HG03442 (cell line): ENCODE results near the gene COL12A1.
"Not testable (repeated sequence)": the region's sequence is repeated elsewhere in the genome, so short reads cannot be mapped to it uniquely, and the experiment has no call there.

Source experiments
- ATAC-seq: cut with Tn5 transposase; IDR thresholded peaks from one replicate; pipeline ENCODE4 v1.9.1; 2021; ENCODE audit warnings: mild to moderate bottlenecking, moderate library complexity; ENCODE audit not compliant: unreplicated experiment

Gene COL12A1

GRCh38 chr6:75213112-75213511 lies 7.3 kb upstream of the COL12A1 start:
- ATAC-seq: no peak

GRCh38 chr6:75211920-75212590 lies 6.2 kb upstream of the COL12A1 start:
- ATAC-seq: no peak

GRCh38 chr6:75210885-75211739 lies 5.3 kb upstream of the COL12A1 start:
- ATAC-seq: no peak

- no peak for ATAC-seq
Observed at GRCh38 chr6:75209184-75209723, 3.4 kb upstream of the COL12A1 start.

DNA sequence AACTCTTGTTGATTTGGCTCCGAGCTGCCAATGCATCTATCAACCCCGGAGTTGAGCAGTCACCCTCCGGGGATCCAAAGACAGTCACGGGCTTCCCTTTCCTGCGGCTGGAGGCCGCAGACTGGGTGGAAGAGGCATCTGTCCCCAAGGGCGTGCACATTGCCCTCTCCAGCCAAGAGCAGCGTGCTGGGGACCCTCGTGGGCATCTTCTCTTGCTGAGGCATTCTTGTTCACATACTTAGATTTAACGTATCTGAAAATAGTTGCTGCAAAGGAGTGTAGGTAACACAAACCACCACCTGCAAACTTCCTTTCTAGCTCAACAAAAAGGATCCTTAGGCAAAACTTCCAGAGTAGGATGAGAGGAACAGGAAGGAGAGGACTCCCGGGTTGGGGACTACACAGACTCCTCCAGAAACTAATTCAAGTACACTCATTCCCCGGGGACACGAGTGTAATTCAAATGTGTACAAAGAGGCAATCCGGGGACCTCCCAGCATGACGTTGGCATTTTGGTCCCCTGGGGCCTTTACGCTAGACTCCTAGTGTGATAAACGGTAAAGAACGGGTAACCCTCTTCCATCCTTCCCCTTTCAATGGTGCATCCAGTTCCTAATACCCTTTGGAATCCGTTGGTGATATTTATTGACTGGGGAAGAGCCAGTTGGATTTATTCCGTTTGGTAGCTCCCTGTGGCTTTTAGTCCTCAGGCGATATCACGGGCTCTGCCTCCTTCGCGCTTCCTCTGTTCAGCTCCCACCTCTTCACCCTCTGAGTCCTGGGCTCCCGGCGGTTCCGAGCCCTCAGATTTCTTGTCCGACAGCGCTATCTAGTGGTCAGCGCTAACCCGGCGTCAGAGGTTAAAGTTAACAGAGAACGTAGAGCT lies 2.7 kb upstream of the COL12A1 start:
- peak; percentile 79 for ATAC-seq

- ATAC-seq: no peak
Observed at GRCh38 chr6:75206576-75207342, 906 bp upstream of the COL12A1 start.

DNA sequence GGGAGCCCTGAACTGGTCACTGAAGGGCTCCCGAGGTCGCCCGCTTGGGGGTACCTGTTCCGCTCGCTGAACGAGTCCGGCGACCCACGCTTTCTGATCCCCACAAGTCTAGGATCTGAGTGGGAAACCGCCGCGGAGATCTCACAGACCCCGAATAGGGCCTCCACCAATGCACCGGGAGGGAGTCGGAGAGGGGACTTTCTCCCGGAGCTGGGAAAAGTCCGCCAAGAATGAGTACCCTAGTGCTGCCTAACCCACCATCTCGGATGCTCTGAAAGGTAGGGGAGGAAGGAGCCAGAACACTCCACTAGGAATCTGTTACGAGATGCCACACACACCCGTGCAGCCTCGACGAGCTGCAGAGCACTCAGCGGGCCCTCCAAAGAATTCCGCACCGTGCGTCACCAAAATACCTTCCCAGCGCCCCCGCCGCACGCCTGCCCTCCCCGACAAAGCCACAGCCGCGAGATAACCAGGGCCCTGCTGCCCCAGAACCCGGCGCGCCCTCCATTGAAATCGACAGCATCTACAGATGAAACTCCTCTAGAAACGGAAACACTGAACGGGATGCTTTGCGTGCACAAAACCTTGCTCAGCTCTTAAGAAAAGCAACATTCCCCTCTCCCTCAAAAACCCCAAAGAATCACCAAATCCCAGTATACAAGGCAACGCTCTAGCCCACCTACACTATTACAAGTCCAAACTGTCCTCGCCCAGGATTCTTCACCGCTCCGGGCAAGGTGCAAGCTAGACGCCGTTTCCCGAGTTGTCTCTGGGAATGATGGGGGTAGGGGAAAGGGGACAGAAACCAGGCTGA lies 686 bp downstream of the COL12A1 start:
- no peak for ATAC-seq

DNA sequence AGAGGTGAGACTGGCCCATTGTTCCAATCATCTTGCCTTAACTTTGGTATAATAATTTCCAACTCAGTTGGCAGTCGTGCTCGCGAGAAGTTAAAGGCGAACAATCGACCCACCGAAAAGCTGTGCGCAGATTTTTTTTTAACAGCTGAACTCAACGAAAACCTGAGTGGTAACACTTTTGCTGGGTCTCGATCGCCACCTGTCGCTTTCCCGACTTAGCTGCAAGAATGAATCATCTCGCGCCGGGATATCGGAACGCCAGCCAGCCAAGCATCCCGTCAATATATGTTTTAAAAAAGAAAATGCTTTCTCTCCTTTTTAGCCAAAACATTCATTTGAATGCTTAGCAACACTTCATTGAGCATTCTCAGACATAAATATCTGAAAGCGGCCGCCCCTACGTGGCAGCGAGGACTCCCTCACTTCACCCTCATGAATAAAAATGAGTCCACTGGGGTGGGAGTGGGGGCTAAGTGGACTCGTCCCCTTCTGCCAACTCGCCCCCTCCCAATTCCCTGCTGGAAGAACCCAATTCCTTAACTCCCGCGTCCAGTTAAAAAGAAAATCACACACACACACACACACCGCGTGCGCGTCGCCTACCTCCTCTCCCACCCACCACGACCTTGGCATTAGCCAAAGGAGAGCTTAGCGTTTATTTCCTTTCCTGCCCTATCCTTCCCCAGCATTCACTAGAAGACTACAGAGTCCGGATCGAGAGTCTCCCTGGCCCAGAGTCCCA lies 1.5 kb downstream of the COL12A1 start:
- no peak for ATAC-seq

DNA sequence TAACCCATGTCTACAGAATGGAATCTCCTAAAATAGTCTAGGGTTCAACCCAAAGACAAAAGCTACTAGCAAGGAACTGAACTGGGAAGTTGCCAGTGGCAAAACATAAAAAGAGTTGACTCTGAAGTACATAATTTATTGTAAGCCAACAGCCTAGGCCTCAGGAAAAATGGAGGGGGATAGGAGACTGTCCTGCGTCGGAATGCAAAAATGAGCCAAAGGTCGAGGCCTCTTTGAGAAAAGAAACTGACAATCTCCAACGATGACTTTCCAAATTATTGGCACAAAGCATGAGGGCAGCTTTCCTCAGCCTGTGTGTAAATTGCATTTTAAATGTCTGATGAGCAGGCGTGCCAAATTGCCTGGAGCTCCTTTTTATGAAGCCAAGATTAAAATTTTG lies 2.1 kb downstream of the COL12A1 start:
- ATAC-seq: no peak

DNA sequence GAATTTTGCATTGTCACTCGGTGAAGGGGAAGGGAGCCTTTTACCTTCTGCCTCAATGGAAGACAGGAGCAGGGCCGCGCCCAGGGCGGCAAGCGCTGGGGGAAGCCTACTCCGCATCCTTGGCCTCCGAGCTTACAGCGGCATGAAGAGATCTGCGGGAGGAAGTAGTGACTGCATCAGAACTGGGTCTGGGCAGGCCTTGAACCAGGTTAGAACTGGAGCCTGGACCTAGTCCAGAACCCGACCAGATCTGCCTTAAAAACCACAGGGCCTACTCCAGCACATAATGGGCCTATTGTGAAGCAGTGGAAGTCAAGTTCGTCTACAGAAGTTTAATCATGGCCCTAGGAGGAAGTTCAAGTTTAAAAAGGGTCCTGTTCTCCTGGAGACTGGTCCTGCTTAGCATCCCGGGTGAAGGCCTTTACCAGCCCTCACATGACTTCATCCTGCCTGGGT lies 3.1 kb downstream of the COL12A1 start:
- no peak for ATAC-seq

GRCh38 chr6:75201901-75202672 lies 3.8 kb downstream of the COL12A1 start:
- no peak for ATAC-seq

GRCh38 chr6:75201021-75201420 lies 4.8 kb downstream of the COL12A1 start:
- ATAC-seq: no peak

DNA sequence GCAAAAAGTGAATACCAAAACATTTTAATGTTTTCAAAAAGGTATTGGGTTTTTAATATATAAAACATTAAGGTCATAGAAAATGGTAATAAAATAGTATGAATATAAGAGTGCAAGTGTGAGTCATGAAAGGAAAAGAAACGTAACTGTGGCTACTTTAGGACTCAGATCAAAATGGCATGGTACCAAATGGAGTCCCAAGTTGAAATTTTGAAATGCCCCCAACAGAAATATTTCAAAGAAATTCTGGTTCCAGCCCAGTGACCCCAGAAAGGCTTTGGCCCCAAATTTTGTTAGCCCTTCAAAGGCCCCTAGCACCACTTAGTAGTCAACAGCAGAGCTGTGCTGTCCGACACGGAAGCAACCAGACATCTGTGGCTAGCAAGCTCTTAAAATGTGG lies 6.0 kb downstream of the COL12A1 start:
- ATAC-seq: no peak

DNA sequence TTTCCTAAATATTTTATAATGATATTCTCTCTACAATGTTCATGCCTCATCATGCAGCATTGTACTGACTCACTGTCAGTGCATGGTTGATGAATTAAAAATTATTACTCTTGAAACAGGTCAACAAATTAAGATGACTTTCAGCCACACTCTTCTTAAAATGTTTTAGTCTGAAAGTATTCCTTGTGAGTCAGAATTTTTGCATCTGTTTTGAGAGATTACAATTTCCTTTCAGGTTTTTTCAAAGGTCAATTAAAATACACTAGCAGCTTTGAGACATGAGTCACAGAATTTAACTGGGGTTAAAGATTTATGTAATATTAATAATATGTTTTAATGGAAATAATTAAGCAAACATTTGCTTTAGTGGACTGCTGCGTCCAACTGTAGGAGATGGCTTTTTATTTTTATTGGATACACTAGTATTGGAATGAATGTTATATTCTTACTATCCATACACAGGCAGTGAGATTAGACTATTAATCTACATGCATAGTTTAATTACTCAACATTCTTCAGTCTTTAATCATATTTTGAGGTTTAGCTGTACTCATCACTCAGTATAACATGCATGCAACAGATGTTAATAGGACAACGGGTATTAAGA lies 9.7 kb downstream of the COL12A1 start:
- no peak for ATAC-seq

DNA sequence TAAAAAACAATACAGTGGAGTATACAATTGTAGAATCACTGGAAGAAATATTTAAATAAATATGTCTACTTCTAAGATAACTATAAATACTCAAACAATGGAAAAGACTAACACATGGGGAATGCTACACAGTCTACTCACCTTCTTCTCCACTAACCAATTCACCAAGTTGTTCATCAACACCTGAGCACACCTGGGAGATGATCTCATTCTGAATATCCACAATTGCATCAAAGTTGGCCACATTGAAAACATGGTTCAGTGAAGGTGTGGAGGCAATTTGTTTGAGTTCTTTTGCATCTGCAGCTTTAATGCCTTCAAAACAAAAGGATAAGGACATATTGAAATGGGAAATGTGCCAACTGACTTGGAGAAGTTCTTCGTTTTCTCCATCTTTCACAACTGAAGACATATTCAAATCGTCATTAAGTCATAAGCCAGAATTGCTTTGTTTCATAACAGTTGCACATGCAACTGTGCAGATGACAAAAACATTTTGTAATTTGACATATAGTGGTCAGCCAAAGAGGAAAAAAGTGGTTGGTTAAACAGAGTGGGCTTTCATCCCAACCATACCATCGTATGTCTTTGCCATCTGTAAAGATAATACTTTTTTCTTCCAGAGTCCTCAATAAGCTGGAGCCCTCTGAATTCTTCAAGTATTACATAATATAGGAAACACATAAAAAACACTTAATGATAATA lies 17.5 kb downstream of the COL12A1 start:
- no peak for ATAC-seq

DNA sequence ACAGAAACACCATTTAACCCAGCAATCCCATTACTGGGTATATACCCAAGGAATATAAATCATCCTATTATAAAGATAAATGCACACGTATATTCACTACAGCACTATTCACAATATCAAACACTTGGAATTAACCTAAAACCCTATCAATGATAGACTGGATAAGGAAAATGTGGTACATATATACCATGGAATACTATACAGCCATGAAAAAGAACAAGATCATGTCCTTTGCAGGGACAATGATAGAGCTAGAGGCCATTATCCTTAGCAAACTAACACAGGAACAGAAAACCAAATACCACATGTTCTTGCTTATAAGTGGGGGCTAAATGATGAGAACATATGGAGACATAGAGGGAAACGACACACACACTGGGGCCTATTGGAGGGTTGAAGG lies 19.3 kb downstream of the COL12A1 start:
- not testable (repeated sequence) for ATAC-seq

DNA sequence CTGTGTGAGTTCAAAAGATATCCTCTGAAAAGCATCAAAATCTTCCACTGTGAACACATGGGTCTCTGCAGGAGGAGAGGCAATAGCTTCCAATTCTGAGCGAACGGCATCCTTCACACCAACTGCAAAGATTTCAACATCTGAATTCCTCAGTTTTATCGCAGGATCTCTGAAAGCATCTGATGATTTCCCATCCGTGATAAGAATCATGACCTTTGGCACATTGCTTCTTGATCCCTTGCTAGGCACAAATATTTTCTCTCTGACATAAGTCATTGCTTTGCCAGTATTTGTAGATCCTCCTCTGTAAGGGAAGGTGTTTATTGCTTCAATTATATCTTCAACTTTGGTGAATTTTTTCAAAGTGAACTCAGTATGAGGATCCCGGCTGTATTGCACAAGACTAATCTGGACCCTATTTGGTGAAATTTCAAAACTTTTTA lies 22.7 kb downstream of the COL12A1 start:
- ATAC-seq: no peak
